PC-9 (cell line): ENCODE data around the gene TSHZ2. TPM values are rescaled to one million over a fixed set of nuclear protein-coding genes. Genes with fewer than 3 reads are reported as not detected.

Experiments
- BruUV-seq: library from RNA; stranded (reverse); fragments of 400-500 nt; replicated peaks from 2 replicates; lab custom pipeline; 2021; lab: Mats Ljungman, UMichigan
- CTCF ChIA-PET: fragments of 300-600 bp; sonication (Branson Sonifier 250); formaldehyde crosslinking; loops from one replicate; lab custom pipeline; 2022; ENCODE audit warnings: antibody characterized with exemption; lab: Charles Lee
- POLR2A ChIA-PET: fragments of 300-600 bp; sonication (Branson Sonifier 250); formaldehyde crosslinking; loops from one replicate; lab custom pipeline; 2022; ENCODE audit warnings: antibody characterized with exemption; ENCODE audit not compliant: unreplicated experiment; lab: Charles Lee
- DNase-seq, 2 experiments: peaks; one replicate each; pipeline versions ENCODE4 v3.0.0 to v3.0.0-alpha.2; 2015 to 2022; ENCODE audit warnings: mixed read lengths in 1 of 2
- H2AFZ ChIP-seq: fragments of 200-600 bp; sonication (generic); 2 replicates; pipeline ENCODE4 v1.8.1; 2017; ENCODE audit warnings: antibody characterized with exemption
- H3F3A ChIP-seq: fragments of 200-600 bp; sonication (generic); 2 replicates; pipeline ENCODE4 v1.8.1; 2017; ENCODE audit warnings: antibody characterized with exemption, mild to moderate bottlenecking, low read depth; ENCODE audit not compliant: insufficient read depth
- H3K27ac ChIP-seq: fragments of 200-600 bp; sonication (generic); 2 replicates; pipeline ENCODE4 v1.6.1; 2016; ENCODE audit warnings: mixed run types
- H3K27me3 ChIP-seq: fragments of 200-600 bp; sonication (generic); 2 replicates; pipeline ENCODE4 v1.6.1; 2016; ENCODE audit warnings: low read depth, mixed run types; ENCODE audit not compliant: insufficient read depth
- H3K36me3 ChIP-seq: fragments of 200-600 bp; sonication (generic); 2 replicates; pipeline ENCODE4 v1.6.1; 2016; ENCODE audit warnings: low read depth, mixed run types
- H3K4me1 ChIP-seq: fragments of 200-600 bp; sonication (generic); replicated peaks from 2 replicates; pipeline ENCODE4 v1.6.1; 2016; ENCODE audit warnings: mixed run types; ENCODE audit not compliant: insufficient read depth
- H3K4me2 ChIP-seq: fragments of 200-600 bp; sonication (generic); 2 replicates; pipeline ENCODE4 v1.6.1; 2017; ENCODE audit warnings: mixed run types
- H3K4me3 ChIP-seq: fragments of 200-600 bp; sonication (generic); 2 replicates; pipeline ENCODE4 v1.6.1; 2016; ENCODE audit warnings: mixed run types
- H3K79me2 ChIP-seq: fragments of 200-600 bp; sonication (generic); 2 replicates; pipeline ENCODE4 v1.6.1; 2017; ENCODE audit warnings: low read depth, mixed run types
- H3K9me2 ChIP-seq: fragments of 200-600 bp; sonication (generic); 2 replicates; pipeline ENCODE4 v1.8.1; 2017; ENCODE audit warnings: mild to moderate bottlenecking; ENCODE audit not compliant: insufficient read depth
- H3K9me3 ChIP-seq: fragments of 200-600 bp; sonication (generic); 2 replicates; pipeline ENCODE4 v1.8.1; 2016; ENCODE audit warnings: low read depth; ENCODE audit not compliant: insufficient read depth
- H4K20me1 ChIP-seq: fragments of 200-600 bp; sonication (generic); 2 replicates; pipeline ENCODE4 v1.8.1; 2017; ENCODE audit not compliant: insufficient read depth
- CTCF ChIP-seq: fragments of 200-600 bp; sonication (generic); conservative IDR thresholded peaks from 2 replicates; pipeline ENCODE4 v1.6.1; 2017; ENCODE audit warnings: mixed run types, antibody characterized with exemption, mild to moderate bottlenecking, moderate library complexity
- EZH2 ChIP-seq: fragments of 200-600 bp; sonication (generic); IDR thresholded peaks from 2 replicates; pipeline ENCODE4 v1.8.0; 2017; ENCODE audit warnings: antibody characterized with exemption, low read depth
- intact Hi-C: fragments of 100-400 bp; cut with micrococcal nuclease; formaldehyde crosslinking; loops from one replicate; pipeline ENCODE4 v1.10.0; 2022; ENCODE audit not compliant: unreplicated experiment
- total RNA-seq: library from RNA; stranded (reverse); gene quantifications from 2 replicates; pipeline ENCODE4 v1.2.3, GENCODE V29; 2021

The TSHZ2 gene
- total RNA-seq, 1 experiment from 2014 or later, result not detected

DNA sequence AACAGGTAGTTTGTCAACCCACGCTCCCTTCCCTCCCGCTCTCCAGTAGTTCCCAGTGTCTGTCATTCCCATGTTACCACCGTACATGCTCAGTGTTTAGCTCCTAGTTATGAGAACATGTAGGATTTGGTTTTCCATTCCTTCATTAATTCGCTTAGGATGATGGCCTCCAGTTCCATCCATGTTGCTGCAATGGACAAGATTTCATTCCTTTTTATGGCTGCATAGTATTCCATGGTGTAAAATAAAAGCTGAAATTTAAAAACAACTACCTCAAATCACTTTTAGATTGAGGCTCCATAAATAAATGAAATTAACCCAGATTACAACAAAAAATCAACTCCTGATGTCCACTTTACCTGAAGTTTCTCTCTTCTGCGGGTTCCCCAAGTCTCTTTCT lies 430.9 kb downstream of the TSHZ2 start:
- CTCF ChIA-PET, result no interaction called here
- H3K4me2 ChIP-seq, result no peak overlapping the region

DNA sequence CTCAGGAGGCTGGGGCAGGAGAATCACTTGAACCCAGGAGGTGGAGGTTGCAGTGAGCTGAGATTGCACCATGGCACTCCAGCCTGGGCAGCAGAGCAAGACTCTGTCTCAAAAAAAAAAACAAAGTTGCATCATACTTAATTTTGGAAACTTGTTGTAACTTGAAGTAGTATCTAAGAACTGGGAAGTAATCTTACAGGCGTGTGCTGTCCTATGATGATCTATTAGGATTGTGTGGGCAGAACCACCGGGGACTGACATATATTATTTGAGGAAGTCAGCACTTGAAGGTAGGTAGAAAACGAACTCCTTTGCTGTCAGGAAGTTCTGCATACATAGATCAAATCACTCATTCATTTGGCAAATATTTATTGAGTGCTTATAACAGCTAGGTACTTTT lies 433.0 kb downstream of the TSHZ2 start:
- BruUV-seq, result no TSS peak
- no peaks in the 10 kb centered on the region for H3K9me3 ChIP-seq
- no peak for DNase-seq
- H3K36me3 ChIP-seq, result no peaks in the 10 kb centered on the region
- no peaks in the 10 kb centered on the region for H3F3A ChIP-seq
- no peaks in the 10 kb centered on the region for H3K4me1 ChIP-seq
- no peak overlapping the region for H2AFZ ChIP-seq
- ChIA-PET CTCF (no interaction called here), POLR2A (no interaction called here)
- H4K20me1 ChIP-seq, result no peaks in the 10 kb centered on the region
- no peaks in the 10 kb centered on the region for H3K79me2 ChIP-seq
- peaks cover 77% of the 10 kb centered on the region for H3K27me3 ChIP-seq
- intact Hi-C loops, result no loop called here
- H3K4me2 ChIP-seq, result no peak overlapping the region
- no peak overlapping the region for H3K27ac ChIP-seq
- no peak overlapping the region for H3K4me3 ChIP-seq
- H3K9me2 ChIP-seq, result no peaks in the 10 kb centered on the region
- TF ChIP-seq CTCF (no peak), EZH2 (no peak)

More for the DNA sequence above, 430.9 kb downstream of the TSHZ2 start:
- Histone ChIP-seq H3K4me3 (no peak overlapping the region), H3K4me1 (no peaks in the 10 kb centered on the region), H3K9me2 (no peaks in the 10 kb centered on the region), H3K27ac (no peak overlapping the region), H3K79me2 (no peaks in the 10 kb centered on the region), H4K20me1 (no peaks in the 10 kb centered on the region), H3K36me3 (no peaks in the 10 kb centered on the region), H2AFZ (no peak overlapping the region), H3K27me3 (peaks cover 87% of the 10 kb centered on the region), H3F3A (no peaks in the 10 kb centered on the region), H3K9me3 (no peaks in the 10 kb centered on the region)
- intact Hi-C loops, result no loop called here
- TF ChIP-seq CTCF (no peak), EZH2 (no peak)
- BruUV-seq, result no TSS peak
- POLR2A ChIA-PET, result no interaction called here
- no peak for DNase-seq

- Histone ChIP-seq H3K4me3 (no peak overlapping the region), H3K4me2 (no peak overlapping the region), H3K27ac (no peak overlapping the region), H3K79me2 (no peaks in the 10 kb centered on the region), H3F3A (no peaks in the 10 kb centered on the region), H3K9me2 (no peaks in the 10 kb centered on the region), H3K27me3 (peaks cover 68% of the 10 kb centered on the region), H3K36me3 (no peaks in the 10 kb centered on the region), H3K4me1 (no peaks in the 10 kb centered on the region), H2AFZ (no peak overlapping the region), H4K20me1 (no peaks in the 10 kb centered on the region), H3K9me3 (no peaks in the 10 kb centered on the region)
- TF ChIP-seq EZH2, result no peak
- no peak for TF ChIP-seq CTCF
- CTCF ChIA-PET, result no interaction called here
- no TSS peak for BruUV-seq
- POLR2A ChIA-PET, result no interaction called here
- intact Hi-C loops, result no loop called here
- DNase-seq, result no peak
These were observed 434.4 kb downstream of the TSHZ2 start for GRCh38 chr20:53406580-53406979.
